ENCODE data around the gene RABEP1.
"Not testable (repeated sequence)": the region's sequence is repeated elsewhere in the genome, so short reads cannot be mapped to it uniquely, and the experiment has no call there.

The RABEP1 gene

GRCh38 chr17:5281814-5282641 lies at the start of gene RABEP1:
RABEP1 (plus strand) TSS chr17:5282284; CDS start chr17:5282487, 203 bp downstream.
- peak; percentile 77 to 78 for DNase-seq (ENCODE audit: low read depth in 2 of 2)

GRCh38 chr17:5233492-5233891 lies 48.6 kb upstream of the RABEP1 start:
- not testable (repeated sequence) for DNase-seq (ENCODE audit: low read depth in 2 of 2)

- no peak for DNase-seq (ENCODE audit: low read depth in 2 of 2)
Measured at GRCh38 chr17:5234645-5235576, 47.2 kb upstream of the RABEP1 start, which contains the start of gene SCIMP. SCIMP (minus strand) TSS chr17:5234860; CDS start chr17:5234755, 105 bp downstream.

DNA sequence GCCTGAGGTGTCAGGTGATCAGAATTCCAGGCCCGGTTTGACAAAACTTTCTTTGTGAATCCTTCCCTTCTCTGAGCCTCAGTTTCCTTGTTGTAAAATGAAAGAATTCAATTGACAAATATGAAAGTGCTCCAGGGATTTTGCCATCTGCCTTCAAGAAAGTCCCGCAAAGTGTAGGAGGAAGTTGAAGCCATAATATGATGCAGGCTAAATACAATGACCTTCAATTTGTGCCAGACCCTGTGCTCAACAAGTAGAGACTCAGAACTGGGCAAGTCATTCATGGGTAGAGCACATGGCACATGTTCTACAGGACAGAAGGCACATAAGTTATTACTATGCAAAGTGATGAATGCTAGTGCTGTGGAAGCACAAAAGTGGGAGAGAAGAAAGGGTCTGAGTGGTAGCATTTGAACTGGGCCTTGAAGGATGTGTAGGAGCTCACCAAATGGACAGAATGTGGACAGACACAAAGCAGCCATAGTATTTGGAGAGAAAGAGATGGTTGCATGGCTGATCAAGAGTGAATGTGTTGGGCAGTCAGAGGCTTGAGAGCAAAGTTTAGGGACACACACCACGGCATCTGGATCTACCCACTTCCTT lies 45.0 kb upstream of the RABEP1 start:
- no peak for DNase-seq (ENCODE audit: low read depth in 2 of 2)

GRCh38 chr17:5237541-5238016 lies 44.5 kb upstream of the RABEP1 start:
- no peak for DNase-seq (ENCODE audit: low read depth in 2 of 2)

- DNase-seq (ENCODE audit: low read depth in 2 of 2) = no peak
Measured at GRCh38 chr17:5238333-5238732, 43.8 kb upstream of the RABEP1 start.

GRCh38 chr17:5239769-5240168 lies 42.3 kb upstream of the RABEP1 start:
- DNase-seq (ENCODE audit: low read depth in 2 of 2) = not testable (repeated sequence)

DNA sequence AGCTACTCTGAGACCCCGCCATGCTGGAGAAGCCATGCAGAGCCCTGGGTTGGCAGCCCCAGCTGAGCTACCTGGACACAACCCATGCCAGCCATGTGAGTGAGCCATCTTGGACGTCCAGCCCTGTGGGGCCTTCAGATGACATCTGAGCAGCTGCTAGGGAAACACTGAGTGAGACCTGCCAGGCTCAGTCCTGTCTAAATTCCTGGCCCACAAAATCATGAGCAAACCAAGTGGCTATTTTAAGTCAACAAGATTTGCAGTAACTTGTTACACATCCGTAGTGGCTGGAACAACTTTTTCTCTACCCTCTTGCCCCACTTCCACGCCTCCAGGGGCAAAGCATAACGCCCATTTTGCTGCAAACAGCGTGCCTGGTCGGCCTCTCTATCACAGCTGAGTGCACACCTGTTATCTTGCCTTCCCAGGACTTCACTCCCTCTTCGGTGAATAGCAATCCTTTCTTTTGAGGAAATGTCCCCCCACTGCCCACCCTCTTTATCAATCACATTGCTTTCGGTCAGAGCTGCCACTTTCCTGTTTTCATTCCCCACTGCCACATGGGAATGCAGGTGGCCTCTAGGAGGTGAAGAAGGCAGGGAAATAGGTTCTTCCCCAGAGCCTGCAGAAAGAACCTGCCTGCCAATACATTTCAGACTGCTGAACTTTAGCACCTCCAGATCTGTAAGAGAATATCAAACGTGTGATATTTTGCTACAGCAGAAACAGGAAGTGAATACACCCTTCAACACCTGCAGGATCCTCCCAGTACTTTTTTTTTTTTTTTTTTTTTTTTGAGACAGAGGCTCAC lies 40.0 kb upstream of the RABEP1 start:
- no peak for DNase-seq (ENCODE audit: low read depth in 2 of 2)

DNA sequence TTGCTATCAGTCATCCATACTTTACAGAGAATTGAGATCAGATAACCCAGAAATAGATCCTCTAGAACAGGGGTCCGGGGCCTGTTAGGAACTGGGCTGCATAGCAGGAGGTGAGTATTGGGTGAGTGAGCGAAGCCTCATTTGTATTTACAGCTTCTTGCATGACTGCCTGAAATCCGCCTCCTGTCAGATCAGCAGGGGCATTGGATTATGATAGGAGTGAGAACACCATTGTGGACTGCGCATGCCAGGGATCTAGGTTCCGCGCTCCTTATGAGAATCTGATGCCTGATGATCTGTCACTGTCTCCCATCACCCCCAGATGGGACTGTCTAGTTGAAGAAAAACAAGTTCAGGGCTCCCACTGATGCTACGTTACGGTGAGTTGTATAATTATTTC lies 34.5 kb upstream of the RABEP1 start:
- DNase-seq (ENCODE audit: low read depth in 2 of 2) = no peak

- no peak for DNase-seq (ENCODE audit: low read depth in 2 of 2)
Measured at GRCh38 chr17:5248821-5249479, 33.1 kb upstream of the RABEP1 start.

DNA sequence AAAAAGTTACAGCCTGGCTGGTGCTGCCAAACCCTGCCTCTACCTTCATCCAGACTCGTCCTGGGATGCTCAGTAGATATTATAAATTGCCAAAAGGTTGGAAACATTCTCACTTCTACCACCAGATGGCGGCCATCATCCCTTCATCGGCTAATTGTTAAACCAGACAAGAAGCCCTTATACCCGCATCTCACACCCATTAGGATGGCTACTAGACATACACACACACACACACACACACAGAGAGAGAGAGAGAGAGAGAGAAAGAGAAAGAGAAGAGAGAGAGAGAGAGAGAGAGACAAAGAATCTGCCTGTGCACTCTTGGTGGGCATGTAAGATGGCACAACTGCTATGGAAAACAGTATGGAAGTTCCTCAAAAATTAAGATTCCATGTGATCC lies 32.5 kb upstream of the RABEP1 start:
- peak; percentile 59 to 65 for DNase-seq (ENCODE audit: low read depth in 2 of 2)

DNA sequence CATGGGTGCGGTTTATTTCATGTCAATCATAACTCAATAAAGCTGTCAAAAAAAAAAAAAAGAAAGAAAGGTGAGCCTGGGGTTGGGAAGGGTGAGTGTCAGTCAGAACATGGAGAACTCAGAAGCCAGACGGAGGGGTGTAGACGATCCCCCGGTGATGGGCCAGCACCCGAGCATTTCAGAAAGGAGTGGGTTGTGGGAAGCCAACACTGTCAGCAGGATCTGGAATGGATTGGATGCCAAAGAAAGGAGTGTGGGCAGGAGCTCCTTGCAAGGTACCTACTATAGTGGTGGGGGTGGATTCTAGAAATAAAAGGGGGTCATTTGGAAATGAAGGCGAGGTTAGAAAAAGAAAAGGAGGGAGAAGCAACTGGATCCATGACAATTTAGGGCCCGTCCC lies 27.7 kb upstream of the RABEP1 start:
- DNase-seq (ENCODE audit: low read depth in 2 of 2) = no peak

DNA sequence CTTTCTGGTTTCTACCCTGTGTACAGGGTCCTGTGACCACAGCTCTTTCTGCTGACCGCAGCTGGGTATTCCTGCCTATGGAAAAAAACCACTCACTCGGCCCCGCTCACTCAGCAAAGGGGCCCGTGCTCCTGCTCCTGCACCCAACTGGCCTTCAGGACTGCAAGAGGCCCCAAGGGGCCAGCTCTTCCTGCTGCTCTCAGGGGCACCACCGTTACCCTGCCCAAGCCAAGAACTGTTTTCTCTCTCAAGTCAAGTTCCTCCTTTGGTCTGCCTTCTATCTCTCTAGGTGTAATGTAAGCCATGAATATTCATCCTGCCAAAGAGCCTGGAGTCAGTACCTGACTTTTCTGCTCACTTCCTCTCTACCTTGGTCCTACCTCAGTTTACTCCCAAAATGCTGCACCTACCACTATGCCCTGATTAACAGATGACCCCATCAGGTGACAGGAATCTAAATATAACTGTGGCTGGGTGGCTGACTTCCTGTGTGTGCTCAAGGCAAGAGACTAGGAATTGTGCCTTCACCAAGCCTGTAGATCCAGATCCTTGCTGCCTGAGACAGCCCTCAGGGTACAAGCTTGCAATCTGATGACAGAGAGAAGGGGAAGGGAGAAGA lies 27.1 kb upstream of the RABEP1 start:
- no peak for DNase-seq (ENCODE audit: low read depth in 2 of 2)

GRCh38 chr17:5257124-5257523 lies 25.0 kb upstream of the RABEP1 start:
- no peak for DNase-seq (ENCODE audit: low read depth in 2 of 2)

DNA sequence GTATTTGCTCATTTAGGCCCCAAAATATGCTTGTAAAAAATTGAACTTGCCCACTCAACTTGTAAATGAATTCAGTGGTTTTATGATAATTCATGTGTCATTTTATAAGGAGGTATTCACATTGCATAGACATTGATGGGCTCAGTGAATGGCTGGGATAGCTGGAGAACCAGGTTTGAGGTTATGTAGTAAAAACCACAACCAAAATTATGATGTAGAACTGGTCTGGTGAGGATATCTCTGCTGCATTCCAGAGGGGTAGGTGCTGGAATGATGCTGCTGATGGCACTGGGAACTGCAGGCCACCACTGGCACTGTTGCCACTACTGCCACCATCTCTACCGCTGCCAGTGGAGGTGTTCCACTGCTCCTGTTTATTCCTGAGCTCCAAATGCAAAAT lies 21.5 kb upstream of the RABEP1 start:
- no peak for DNase-seq (ENCODE audit: low read depth in 2 of 2)

GRCh38 chr17:5262416-5262991 lies 19.6 kb upstream of the RABEP1 start:
- DNase-seq (ENCODE audit: low read depth in 2 of 2) = no peak

GRCh38 chr17:5263441-5263840 lies 18.6 kb upstream of the RABEP1 start:
- no peak for DNase-seq (ENCODE audit: low read depth in 2 of 2)

DNA sequence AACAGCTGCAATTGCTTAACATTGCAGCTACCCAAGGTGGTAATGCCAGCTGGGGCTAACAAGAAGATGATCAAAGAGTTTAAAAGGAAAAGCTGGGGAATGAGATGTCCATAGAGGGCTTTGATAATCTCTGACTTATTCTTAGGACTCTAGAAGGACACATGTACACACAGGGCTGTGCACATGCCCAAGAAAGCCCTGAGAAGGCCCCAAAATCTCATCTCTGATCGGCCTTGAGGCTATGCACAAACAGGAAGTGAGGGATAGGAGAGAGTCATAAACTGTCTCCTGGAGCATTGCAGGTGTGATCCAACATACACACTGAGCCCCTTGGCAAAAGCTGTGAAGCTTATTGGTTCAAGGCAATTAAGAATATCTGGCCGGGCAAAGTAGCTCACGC lies 17.2 kb upstream of the RABEP1 start:
- DNase-seq (ENCODE audit: low read depth in 2 of 2) = no peak

GRCh38 chr17:5269241-5269960 lies 12.7 kb upstream of the RABEP1 start:
- no peak for DNase-seq (ENCODE audit: low read depth in 2 of 2)
